Breast epithelium (tissue), 3 donors: ENCODE results near the gene GH2.
"Not testable (repeated sequence)": the region's sequence is repeated elsewhere in the genome, so short reads cannot be mapped to it uniquely, and the experiment has no call there.

Experiments
- POLR2A ChIP-seq: fragments of 450-650 bp; IDR thresholded peaks from one replicate; pipeline ENCODE4 v1.6.1; 2016; ENCODE audit warnings: antibody characterized with exemption, mild to moderate bottlenecking, moderate library complexity
- POLR2AphosphoS5 ChIP-seq, 3 donors: sonication (generic); formaldehyde crosslinking; IDR thresholded peaks; one replicate each; pipeline ENCODE4 v1.6.1; 2017; ENCODE audit warnings: antibody characterized with exemption in 3 of 3

- not testable (repeated sequence) for TF ChIP-seq POLR2AphosphoS5 (IDR thresholded peaks at IDR 0.05); POLR2A
Measured at GRCh38 chr17:63901971-63902370, 20.2 kb upstream of the GH2 start.
